GM12891 (cell line): Measurements from ENCODE around the gene NBEAL1.

ENCODE experiments used
- POLR2A ChIP-seq: IDR thresholded peaks from 2 replicates; pipeline ENCODE4 v1.6.1; 2011; ENCODE audit warnings: low read depth, low read length, control low read depth
- POLR2AphosphoS5 ChIP-seq: IDR thresholded peaks from 2 replicates; pipeline ENCODE4 v1.6.1; 2011; ENCODE audit warnings: low read depth, low read length, control low read depth

GRCh38 chr2:203240491-203240890 is 225.8 kb downstream of the NBEAL1 start:
- TF ChIP-seq POLR2A: no peak
- no peak for TF ChIP-seq POLR2AphosphoS5
